D721Med (cell line): ENCODE data around the gene ITPR2.

Source experiments
- DNase-seq: peaks from one replicate; pipeline ENCODE4 v3.0.0; 2011; ENCODE audit warnings: low spot score; ENCODE audit not compliant: insufficient read length
- FAIRE-seq: peaks from 2 replicates; lab custom pipeline; 2011; peaks lifted over from hg19 to GRCh38; lab: Jason Lieb, UNC
- TF ChIP-seq, protein P1 (sequence below): IDR thresholded peaks from 2 replicates; pipeline ENCODE4 v1.5.1; 2012; ENCODE audit warnings: mild to moderate bottlenecking, control low read depth; ENCODE audit not compliant: insufficient read depth; ENCODE audit errors: missing control alignments

ITPR2 gene

DNA sequence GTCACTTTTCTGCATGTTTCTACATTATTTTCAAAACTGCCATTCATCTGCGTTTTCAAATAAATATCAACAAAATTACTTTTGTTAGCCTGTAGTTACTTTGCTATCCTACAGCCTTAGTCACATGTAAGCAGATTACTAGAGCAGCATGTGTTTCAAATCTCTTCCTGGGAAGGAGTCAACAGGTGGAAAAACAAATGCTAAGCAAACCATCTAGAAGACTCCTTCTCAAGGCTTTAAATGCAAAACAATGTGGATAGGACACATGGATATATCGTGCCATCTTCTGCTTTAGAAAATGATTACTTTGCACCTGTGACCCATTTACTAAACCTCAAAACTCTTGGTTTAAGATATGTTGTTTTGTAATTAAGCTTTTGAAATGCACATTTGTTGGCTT lies 528.7 kb downstream of the ITPR2 start:
- TF ChIP-seq, protein P1, sequence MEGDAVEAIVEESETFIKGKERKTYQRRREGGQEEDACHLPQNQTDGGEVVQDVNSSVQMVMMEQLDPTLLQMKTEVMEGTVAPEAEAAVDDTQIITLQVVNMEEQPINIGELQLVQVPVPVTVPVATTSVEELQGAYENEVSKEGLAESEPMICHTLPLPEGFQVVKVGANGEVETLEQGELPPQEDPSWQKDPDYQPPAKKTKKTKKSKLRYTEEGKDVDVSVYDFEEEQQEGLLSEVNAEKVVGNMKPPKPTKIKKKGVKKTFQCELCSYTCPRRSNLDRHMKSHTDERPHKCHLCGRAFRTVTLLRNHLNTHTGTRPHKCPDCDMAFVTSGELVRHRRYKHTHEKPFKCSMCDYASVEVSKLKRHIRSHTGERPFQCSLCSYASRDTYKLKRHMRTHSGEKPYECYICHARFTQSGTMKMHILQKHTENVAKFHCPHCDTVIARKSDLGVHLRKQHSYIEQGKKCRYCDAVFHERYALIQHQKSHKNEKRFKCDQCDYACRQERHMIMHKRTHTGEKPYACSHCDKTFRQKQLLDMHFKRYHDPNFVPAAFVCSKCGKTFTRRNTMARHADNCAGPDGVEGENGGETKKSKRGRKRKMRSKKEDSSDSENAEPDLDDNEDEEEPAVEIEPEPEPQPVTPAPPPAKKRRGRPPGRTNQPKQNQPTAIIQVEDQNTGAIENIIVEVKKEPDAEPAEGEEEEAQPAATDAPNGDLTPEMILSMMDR = no peak

DNA sequence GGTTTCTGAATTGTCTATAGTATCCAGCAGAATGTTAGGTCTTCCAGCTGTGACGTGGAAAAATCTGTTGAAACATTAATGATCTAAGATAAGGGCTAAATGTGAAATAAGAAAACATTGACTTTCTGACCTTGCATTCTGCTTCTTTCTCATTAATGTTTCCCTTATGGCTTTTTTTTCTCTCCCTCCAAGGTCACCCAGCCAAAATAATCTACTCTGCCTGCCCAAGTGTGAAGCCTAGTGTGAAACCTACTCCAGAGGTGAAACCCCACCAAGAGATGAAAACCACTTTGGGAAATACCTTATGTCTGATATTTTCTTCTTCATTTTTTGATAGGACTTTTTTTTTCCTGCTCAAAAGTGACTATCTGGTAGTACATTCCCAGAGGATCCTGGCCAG lies 529.6 kb downstream of the ITPR2 start:
- DNase-seq (no peak), FAIRE-seq (no peak)
- TF ChIP-seq, protein P1 = no peak

More for the DNA sequence above, 528.7 kb downstream of the ITPR2 start:
- FAIRE-seq = no peak
- no peak for DNase-seq

DNA sequence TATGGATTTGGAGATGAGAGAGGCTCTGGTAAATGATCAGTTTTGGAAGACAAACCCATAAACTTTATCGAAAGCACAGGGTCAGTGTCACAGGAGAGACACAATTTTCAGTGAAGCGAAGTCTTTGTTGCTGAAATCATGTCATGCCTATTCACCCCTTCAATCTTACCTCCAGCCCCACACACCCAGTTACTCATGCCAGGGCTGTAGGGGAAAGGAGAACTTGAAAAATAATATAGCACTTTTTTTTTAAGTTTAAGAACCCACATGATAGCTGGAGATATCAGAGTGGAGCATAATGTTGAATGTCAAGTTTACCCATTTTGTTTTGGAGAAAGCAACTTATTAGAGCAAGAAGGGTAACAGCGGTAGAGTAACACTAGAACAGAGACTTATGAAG lies 530.2 kb downstream of the ITPR2 start:
- TF ChIP-seq, protein P1 = no peak
- DNase-seq = no peak
- no peak for FAIRE-seq

DNA sequence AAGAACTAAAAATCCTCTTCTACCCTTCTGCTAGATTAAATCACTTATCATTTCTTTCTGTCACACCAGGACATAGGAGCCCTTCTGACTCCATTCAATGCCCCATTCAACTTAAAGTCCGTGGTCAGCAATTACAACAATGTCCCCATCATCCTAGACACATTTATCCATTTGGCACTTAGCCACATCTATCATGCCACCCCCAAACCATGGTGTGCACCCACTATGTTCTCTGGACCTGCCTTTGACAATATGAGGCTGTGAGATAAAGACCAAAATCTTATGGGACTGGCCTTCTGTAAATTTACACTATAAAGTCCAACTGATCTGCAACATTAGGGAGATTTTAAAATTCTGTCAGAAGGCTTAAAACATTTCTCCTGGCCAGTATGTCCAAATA lies 533.2 kb downstream of the ITPR2 start:
- DNase-seq = no peak
- no peak for FAIRE-seq
- TF ChIP-seq, protein P1 = no peak

DNA sequence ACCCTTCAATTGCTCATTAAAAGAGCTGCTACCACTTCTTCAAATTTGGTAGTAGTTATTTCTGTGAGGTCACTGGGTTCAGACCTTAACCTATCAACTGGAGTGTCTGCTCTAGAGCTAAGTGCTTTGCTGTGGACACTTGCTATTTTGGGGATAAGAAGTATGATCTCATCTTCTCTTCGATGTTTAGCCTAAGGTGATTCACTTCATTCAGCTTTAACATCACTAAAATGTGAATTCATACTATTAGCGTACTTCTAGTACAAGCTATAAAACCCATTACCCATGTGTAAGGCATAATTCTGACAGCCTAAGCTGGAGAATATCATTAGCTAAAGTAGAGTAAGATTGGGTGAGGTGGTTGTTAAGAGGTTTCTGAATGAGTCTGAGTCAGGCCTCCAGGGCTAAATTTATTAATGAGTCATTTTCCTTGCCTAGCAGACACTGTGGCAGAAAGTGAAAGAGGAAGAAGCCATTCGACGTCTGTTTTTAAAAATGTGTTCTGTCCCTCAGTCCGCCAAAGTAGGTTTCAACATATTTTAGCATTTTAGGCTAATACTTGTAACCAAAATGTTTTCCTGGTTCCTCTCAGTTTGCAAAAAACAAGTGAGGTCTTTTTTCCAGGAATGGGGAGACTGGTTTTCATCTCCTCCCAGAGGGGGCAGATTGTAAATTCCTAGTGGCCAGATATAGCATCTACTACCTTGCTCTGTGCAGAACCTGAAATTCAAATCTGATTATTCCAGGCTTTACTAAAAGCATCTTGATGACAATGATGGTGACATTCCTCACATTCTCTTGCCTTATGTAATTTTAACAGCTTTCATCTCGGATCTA lies 534.0 kb downstream of the ITPR2 start:
- no peak for FAIRE-seq
- TF ChIP-seq, protein P1 = no peak
- DNase-seq = no peak

DNA sequence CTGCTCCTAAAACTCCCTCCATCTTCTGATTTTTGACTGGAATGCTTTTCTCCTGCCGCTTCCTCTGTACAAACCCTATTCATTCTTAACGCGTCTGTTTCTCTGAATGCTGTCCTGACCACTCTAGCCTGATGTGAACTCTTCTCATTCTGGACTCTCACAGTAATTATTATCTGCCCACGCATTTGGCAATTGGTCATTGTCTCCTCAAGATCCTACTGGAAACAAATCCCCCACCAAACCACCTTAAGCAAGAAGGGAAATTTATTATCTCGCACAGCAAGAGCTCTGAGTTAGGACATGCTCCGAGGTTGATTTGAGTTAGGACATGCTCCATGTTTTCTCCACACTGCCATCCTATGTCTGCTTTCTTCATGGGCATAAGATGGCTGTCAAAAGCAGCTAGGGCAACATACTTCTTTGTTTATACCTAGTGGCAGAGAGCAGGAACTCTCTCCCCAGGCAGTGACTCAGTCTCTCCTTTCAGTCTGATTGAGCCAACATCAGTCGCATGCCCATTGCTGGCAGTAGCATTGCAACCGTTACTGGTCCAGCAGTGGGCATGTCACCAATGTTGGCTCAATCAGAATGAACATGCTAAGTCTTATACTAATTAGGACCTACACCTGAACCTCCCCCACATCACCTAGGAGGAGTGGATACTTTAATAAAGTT lies 535.5 kb downstream of the ITPR2 start:
- DNase-seq (no peak), FAIRE-seq (no peak)
- TF ChIP-seq, protein P1 = no peak

DNA sequence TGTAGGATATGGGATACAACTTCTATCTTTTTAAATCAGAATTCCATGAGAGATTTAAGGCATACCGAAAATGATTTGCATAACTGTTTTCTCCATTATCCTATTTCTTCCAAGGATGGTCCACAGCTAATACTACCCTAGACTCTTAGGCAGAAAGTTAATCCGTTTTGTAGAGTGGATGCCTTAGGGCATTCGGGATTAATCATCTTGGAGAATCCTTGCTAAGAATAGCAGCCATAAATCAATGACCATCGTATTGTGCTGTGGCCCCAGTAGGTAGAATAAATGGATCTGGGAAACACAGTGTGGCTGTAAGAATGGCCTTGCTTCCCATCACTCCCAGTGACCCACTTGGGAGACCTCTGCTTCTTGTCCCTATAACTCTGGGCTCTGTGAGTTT lies 538.0 kb downstream of the ITPR2 start:
- TF ChIP-seq, protein P1 = no peak
- DNase-seq (no peak), FAIRE-seq (no peak)
